LHCN-M2 (cell line): ENCODE measurements around the gene SETDB1. TPM values are rescaled to one million over a fixed set of nuclear protein-coding genes. Genes with fewer than 3 reads are reported as not detected.
A peak's percentile ranks its signal among the peaks of the same experiment; 100 is the strongest.

Experiments used
- DNase-seq: peaks from one replicate; pipeline ENCODE4 v3.0.0-alpha.2; 2012; ENCODE audit warnings: low read depth
- total RNA-seq: library from RNA; depleted of rRNA; stranded (reverse); fragments of >200 nt; gene quantifications from 2 replicates; pipeline ENCODE4 v1.2.3, GENCODE V29; 2014

Gene SETDB1
- total RNA-seq, 1 experiment from 2014 or later: 25.6 TPM

- DNase-seq: peak; percentile 67
Observed at GRCh38 chr1:150974580-150975478, 48.7 kb downstream of the SETDB1 start, which contains the start of gene CERS2. CERS2 (minus strand) TSS chr1:150974835; CDS start chr1:150969090, 5,745 bp downstream.

GRCh38 chr1:150976401-150976821, 50.2 kb downstream of the SETDB1 start:
- no peak for DNase-seq

- peak; percentile 89 for DNase-seq
Observed at GRCh38 chr1:150976879-150977694, 50.9 kb downstream of the SETDB1 start.

GRCh38 chr1:150979092-150980056, 53.2 kb downstream of the SETDB1 start:
- peak; percentile 83 for DNase-seq

GRCh38 chr1:150981177-150981804, 55.1 kb downstream of the SETDB1 start:
- peak; percentile 44 for DNase-seq

- no peak for DNase-seq
Observed at GRCh38 chr1:150981805-150982712, 55.9 kb downstream of the SETDB1 start, which contains the start of gene ANXA9. ANXA9 (plus strand) TSS chr1:150982292; CDS start chr1:150983106, 814 bp downstream.

- DNase-seq: no peak
Observed at GRCh38 chr1:150985179-150985825, 59.1 kb downstream of the SETDB1 start.

GRCh38 chr1:150987924-150988323, 61.8 kb downstream of the SETDB1 start:
- no peak for DNase-seq

- DNase-seq: no peak
Observed at GRCh38 chr1:150992626-150993025, 66.5 kb downstream of the SETDB1 start.

- no peak for DNase-seq
Observed at GRCh38 chr1:150994248-150994647, 68.1 kb downstream of the SETDB1 start.

- no peak for DNase-seq
Observed at GRCh38 chr1:150995460-150995859, 69.3 kb downstream of the SETDB1 start.

- peak; percentile 54 for DNase-seq
Observed at GRCh38 chr1:150995896-150996295, 69.7 kb downstream of the SETDB1 start.

- DNase-seq: no peak
Observed at GRCh38 chr1:150997126-150997872, 71.1 kb downstream of the SETDB1 start.

- no peak for DNase-seq
Observed at GRCh38 chr1:150997949-150998348, 71.8 kb downstream of the SETDB1 start.

GRCh38 chr1:150999051-150999674, 73.0 kb downstream of the SETDB1 start:
- peak; percentile 92 for DNase-seq

- DNase-seq: no peak
Observed at GRCh38 chr1:150999926-151000325, 73.8 kb downstream of the SETDB1 start.

GRCh38 chr1:151000408-151000807, 74.2 kb downstream of the SETDB1 start:
- no peak for DNase-seq

GRCh38 chr1:151001602-151002001, 75.4 kb downstream of the SETDB1 start:
- no peak for DNase-seq
